ENCODE results near the gene CYP27A1. TPM values are rescaled to one million over a fixed set of nuclear protein-coding genes. Genes with fewer than 3 reads are reported as not detected.

The CYP27A1 gene
- total and polyA plus RNA-seq, 9 of the 15 experiments (the other 6 are each of a cell fraction or from before 2014, with no cell fraction given): 0.20 TPM; not detected in 8

GRCh38 chr2:218754781-218755180 is 27.2 kb upstream of the CYP27A1 start (continued):
- TF ChIP-seq SRSF1 (IDR thresholded peaks at IDR 0.05; ENCODE audit: low read depth, low read length) (no peak), ZBED1 (IDR thresholded peaks at IDR 0.05) (no peak), HMG20A (CRISPR knock-in tag; conservative IDR thresholded peaks at IDR 0.05) (no peak), RUNX1 (IDR thresholded peaks at IDR 0.05; ENCODE audit: low read depth) (no peak), ZNF740 (CRISPR knock-in tag; IDR thresholded peaks at IDR 0.05) (no peak), ZNF740 (tag; IDR thresholded peaks at IDR 0.05) (no peak), SREBF1 (IDR thresholded peaks at IDR 0.05; ENCODE audit: borderline replicate concordance, low read depth, low read length) (no peak), GATAD2B (IDR thresholded peaks at IDR 0.05; ENCODE audit: borderline replicate concordance) (no peak), NR2C2 (CRISPR knock-in tag; IDR thresholded peaks at IDR 0.05) (no peak), NR2C2 (tag; IDR thresholded peaks at IDR 0.05) (no peak)

DNA sequence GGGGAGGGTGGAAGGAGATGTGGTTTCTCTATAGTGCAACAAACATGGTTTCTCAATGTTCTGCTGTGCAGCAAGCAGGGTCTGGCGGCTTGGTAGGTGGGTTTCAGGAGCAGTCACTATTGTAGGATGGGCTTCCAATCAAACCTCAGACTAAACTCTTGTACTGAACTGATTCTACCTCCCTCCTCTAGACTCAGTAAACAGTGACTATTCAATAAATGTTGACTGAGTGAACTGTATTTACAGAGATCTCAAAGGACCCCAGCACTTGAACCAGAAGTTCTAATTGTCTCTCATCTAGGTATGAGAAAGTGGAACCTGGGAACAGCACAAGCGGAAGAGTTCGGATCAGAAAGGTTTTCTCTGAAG is 26.8 kb upstream of the CYP27A1 start:
- peaks cover 43% of the 10 kb centered on the region; the same call in 1 of the 3 replicates for H3K36me3 ChIP-seq (ENCODE audit: control insufficient read depth, insufficient read depth, low read length)
- BruUV-seq (replicated peaks): no TSS peak
- TF ChIP-seq HDAC3 (IDR thresholded peaks at IDR 0.05; ENCODE audit: borderline replicate concordance, partially characterized antibody): no peak
- TF ChIP-seq MEIS2 (IDR thresholded peaks at IDR 0.05; ENCODE audit: partially characterized antibody): no peak
- TF ChIP-seq, protein P1, sequence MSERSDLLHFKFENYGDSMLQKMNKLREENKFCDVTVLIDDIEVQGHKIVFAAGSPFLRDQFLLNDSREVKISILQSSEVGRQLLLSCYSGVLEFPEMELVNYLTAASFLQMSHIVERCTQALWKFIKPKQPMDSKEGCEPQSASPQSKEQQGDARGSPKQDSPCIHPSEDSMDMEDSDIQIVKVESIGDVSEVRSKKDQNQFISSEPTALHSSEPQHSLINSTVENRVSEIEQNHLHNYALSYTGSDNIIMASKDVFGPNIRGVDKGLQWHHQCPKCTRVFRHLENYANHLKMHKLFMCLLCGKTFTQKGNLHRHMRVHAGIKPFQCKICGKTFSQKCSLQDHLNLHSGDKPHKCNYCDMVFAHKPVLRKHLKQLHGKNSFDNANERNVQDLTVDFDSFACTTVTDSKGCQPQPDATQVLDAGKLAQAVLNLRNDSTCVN (CRISPR knock-in tag; IDR thresholded peaks at IDR 0.05): no peak
- no peak for TF ChIP-seq RNF219 (CRISPR knock-in tag; IDR thresholded peaks at IDR 0.05)
- TF ChIP-seq STAG1 (CRISPR knock-in tag; IDR thresholded peaks at IDR 0.05; ENCODE audit: borderline replicate concordance): no peak
- TF ChIP-seq ZNF696 (CRISPR knock-in tag; conservative IDR thresholded peaks at IDR 0.05): no peak
- no peak for TF ChIP-seq KLF10 (CRISPR knock-in tag; IDR thresholded peaks at IDR 0.05)
- no peak for TF ChIP-seq CBFA2T3 (IDR thresholded peaks at IDR 0.05)
- no peak for TF ChIP-seq HDAC8 (tag; IDR thresholded peaks at IDR 0.05)
- H3K79me2 ChIP-seq (ENCODE audit: control insufficient read depth, insufficient read depth, low read length): no peaks in the 10 kb centered on the region
- no peak overlapping the region for H3K4me2 ChIP-seq (ENCODE audit: insufficient read depth, low read length)
- no peaks in the 10 kb centered on the region for H3K9me3 ChIP-seq (replicated peaks; ENCODE audit: control insufficient read depth, insufficient read depth, low read depth, low read length)
- no peak for ATAC-seq
- no peaks in the 10 kb centered on the region for H3K9me1 ChIP-seq (ENCODE audit: control insufficient read depth, insufficient read depth, low read length)
- CTCF ChIA-PET (ENCODE audit: low intra/inter-chr PET ratio): no interaction called here
- no peak for FAIRE-seq
- intact Hi-C loops (cut with micrococcal nuclease) (no loop called here), in situ Hi-C loops (cut with MboI) (no loop called here)
- H4K20me1 ChIP-seq (replicated peaks; ENCODE audit: control insufficient read depth, insufficient read depth, low read length): no peaks in the 10 kb centered on the region
- H3K4me1 ChIP-seq (replicated peaks in 1 of 2; ENCODE audit: control insufficient read depth in 2 of 2, insufficient read depth in 2 of 2, low read length in 2 of 2): no peaks in the 10 kb centered on the region
- no peak overlapping the region for H3K9ac ChIP-seq (ENCODE audit: insufficient read depth in 1 of 2, low read depth in 2 of 2, low read length in 2 of 2)
- no peaks in the 10 kb centered on the region for H3K27me3 ChIP-seq (ENCODE audit: control insufficient read depth in 2 of 2, insufficient read depth in 2 of 2, low read length in 2 of 2)
- no peak overlapping the region for H3K27ac ChIP-seq (ENCODE audit: extremely low read depth, low read depth, low read length)
- DNase-seq (ENCODE audit: extremely low read depth in 1 of 4, low spot score in 3 of 4): no peak
- POLR2A ChIA-PET: no interaction called here
- H2AFZ ChIP-seq (ENCODE audit: low read depth, low read length): no peak overlapping the region
- H3K4me3 ChIP-seq: no peak overlapping the region
- 81% methylated on average over 3 of the region's 3 CpGs for WGBS (ENCODE audit: insufficient coverage, low coverage, missing lambda C conversion rate)

All from K562 (cell line).